ENCODE results near the gene TFAP2D.

GRCh38 chr6:50691814-50692495 lies 21.4 kb upstream of the TFAP2D start:
- TF ChIP-seq POLR2A (IDR thresholded peaks at IDR 0.05) (no peak), CTCF (IDR thresholded peaks at IDR 0.05) (no peak)

Data from Peyer's patch (tissue), 4 donors.